OCI-LY7 (cell line): ENCODE results near the gene CLTRN. TPM values are rescaled to one million over a fixed set of nuclear protein-coding genes. Genes with fewer than 3 reads are reported as not detected.
A peak's percentile ranks its signal among the peaks of the same experiment; 100 is the strongest.

ENCODE experiments used
- BruUV-seq: library from RNA; stranded (reverse); fragments of 400-500 nt; replicated peaks from 2 replicates; lab custom pipeline; 2021; lab: Mats Ljungman, UMichigan
- CTCF ChIA-PET: fragments of 300-600 bp; sonication (Branson Sonifier 250); formaldehyde crosslinking; loops from one replicate; lab custom pipeline; 2022; ENCODE audit warnings: antibody characterized with exemption; ENCODE audit not compliant: unreplicated experiment; lab: Charles Lee
- POLR2A ChIA-PET: fragments of 300-600 bp; sonication (Branson Sonifier 250); formaldehyde crosslinking; loops from one replicate; lab custom pipeline; 2022; ENCODE audit warnings: antibody characterized with exemption; lab: Charles Lee
- DNase-seq: peaks from one replicate; pipeline ENCODE4 v3.0.0-alpha.2; 2015; ENCODE audit warnings: low spot score
- H2AFZ ChIP-seq: fragments of 200-600 bp; sonication (generic), shearing (Covaris generic); 2 replicates; pipeline ENCODE4 v1.6.1; 2014; ENCODE audit warnings: mild to moderate bottlenecking, antibody characterized with exemption, low read length, moderate library complexity
- H3K27ac ChIP-seq: fragments of 200-600 bp; sonication (generic); 2 replicates; pipeline ENCODE4 v1.5.1; 2014; ENCODE audit warnings: mixed run types, low read depth, mild to moderate bottlenecking, moderate library complexity, low read length, inconsistent platforms; ENCODE audit not compliant: poor library complexity, severe bottlenecking
- H3K36me3 ChIP-seq: fragments of 200-600 bp; sonication (generic); 2 replicates; pipeline ENCODE4 v1.6.1; 2014; ENCODE audit warnings: mild to moderate bottlenecking, antibody characterized with exemption, low read length, moderate library complexity, mixed read lengths; ENCODE audit not compliant: insufficient read depth
- H3K4me1 ChIP-seq: fragments of 200-600 bp; sonication (generic); 2 replicates; pipeline ENCODE4 v1.5.1; 2014; ENCODE audit warnings: mild to moderate bottlenecking, low read length; ENCODE audit not compliant: insufficient read depth, poor library complexity, severe bottlenecking
- H3K4me2 ChIP-seq: fragments of 200-600 bp; sonication (generic); 2 replicates; pipeline ENCODE4 v1.6.1; 2014; ENCODE audit warnings: mild to moderate bottlenecking, low read length
- H3K4me3 ChIP-seq: fragments of 200-600 bp; sonication (generic); 2 replicates; pipeline ENCODE4 v1.5.1; 2014; ENCODE audit warnings: mild to moderate bottlenecking, low read depth, low read length; ENCODE audit not compliant: poor library complexity, severe bottlenecking
- H3K79me2 ChIP-seq: fragments of 200-600 bp; sonication (generic); 2 replicates; pipeline ENCODE4 v1.6.1; 2016; ENCODE audit warnings: low read depth, mild to moderate bottlenecking, low read length, moderate library complexity, mixed read lengths; ENCODE audit not compliant: insufficient read depth
- H3K9me2 ChIP-seq: fragments of 200-600 bp; sonication (generic); 2 replicates; pipeline ENCODE4 v1.6.1; 2016; ENCODE audit warnings: mild to moderate bottlenecking, low read length, mixed read lengths; ENCODE audit not compliant: insufficient read depth
- H3K9me3 ChIP-seq: fragments of 200-600 bp; sonication (generic); 2 replicates; pipeline ENCODE4 v1.6.1; 2014; ENCODE audit warnings: mild to moderate bottlenecking, mixed run types, low read length, mixed read lengths
- H4K20me1 ChIP-seq: fragments of 200-600 bp; sonication (generic); 2 replicates; pipeline ENCODE4 v1.6.1; 2014; ENCODE audit warnings: mild to moderate bottlenecking, antibody characterized with exemption, low read length, moderate library complexity, mixed read lengths; ENCODE audit not compliant: insufficient read depth
- CTCF ChIP-seq: fragments of 200-600 bp; sonication (generic); conservative IDR thresholded peaks from 2 replicates; pipeline ENCODE4 v1.5.1; 2014; ENCODE audit warnings: mild to moderate bottlenecking, antibody characterized with exemption, low read length, moderate library complexity, mixed read lengths
- EZH2phosphoT487 ChIP-seq: fragments of 200-600 bp; sonication (generic); IDR thresholded peaks from 2 replicates; pipeline ENCODE4 v1.6.1; 2018; ENCODE audit warnings: low read depth, borderline replicate concordance, mild to moderate bottlenecking, mixed run types, antibody characterized with exemption, low read length, moderate library complexity, mixed read lengths
- intact Hi-C: fragments of 100-400 bp; cut with micrococcal nuclease; formaldehyde crosslinking; loops from one replicate; pipeline ENCODE4 v1.10.0; 2022; ENCODE audit not compliant: unreplicated experiment
- total RNA-seq, 2 experiments: library from RNA; depleted of rRNA in 1 of 2; stranded (reverse); fragments of >200 nt in 1 of 2; shearing (Covaris generic) in 1 of 2; gene quantifications; 2 replicates each; pipeline ENCODE4 v1.2.3, GENCODE V29; 2014 to 2022

The CLTRN gene
- total RNA-seq, 2 experiments from 2014 or later, result not detected

- Histone ChIP-seq H3K4me1 (peaks cover 24% of the 10 kb centered on the region), H2AFZ (no peak overlapping the region), H3K36me3 (peaks cover 28% of the 10 kb centered on the region), H4K20me1 (no peaks in the 10 kb centered on the region), H3K4me2 (peak overlapping the region; percentile 95), H3K27ac (no peak overlapping the region), H3K9me3 (no peaks in the 10 kb centered on the region), H3K79me2 (peaks cover 38% of the 10 kb centered on the region), H3K9me2 (no peaks in the 10 kb centered on the region), H3K4me3 (peak overlapping the region; percentile 96)
- intact Hi-C loops, result loop anchor here (10.0 kb wide), 2 partner anchors 182 to 342 kb away; partner anchors contain the start of genes PIGA and PIR
- TF ChIP-seq CTCF (no peak), EZH2phosphoT487 (no peak)
- ChIA-PET CTCF (no interaction called here), POLR2A (interaction anchor here (0.8 kb wide), 1 partner anchor 61 kb away, joined by 3 read pairs; the partner anchor contains the start of gene CA5B)
- no TSS peak for BruUV-seq
- no peak for DNase-seq
Observed at GRCh38 chrX:15676886-15677285, 12.3 kb upstream of the CLTRN start.

- H3K27ac ChIP-seq, result peak overlapping the region; percentile 86
- BruUV-seq, result no TSS peak
- peak overlapping the region; percentile 95 for H3K4me2 ChIP-seq
- DNase-seq, result peak; percentile 80
- ChIA-PET POLR2A (interaction anchor here (0.6 kb wide), 1 partner anchor 229 kb away, joined by 3 read pairs; no protein-coding TSS in a partner anchor), CTCF (no interaction called here)
- H3K9me3 ChIP-seq, result no peaks in the 10 kb centered on the region
- intact Hi-C loops, result loop anchor here (10.0 kb wide), 2 partner anchors 181 to 341 kb away; partner anchors contain the start of genes PIGA and PIR
- H3K4me1 ChIP-seq, result peaks cover 24% of the 10 kb centered on the region
- peak overlapping the region; percentile 92 for H2AFZ ChIP-seq
- no peak for TF ChIP-seq CTCF
- no peak for TF ChIP-seq EZH2phosphoT487
- no peaks in the 10 kb centered on the region for H3K9me2 ChIP-seq
- no peaks in the 10 kb centered on the region for H4K20me1 ChIP-seq
- H3K36me3 ChIP-seq, result peaks cover 14% of the 10 kb centered on the region
- peaks cover 38% of the 10 kb centered on the region for H3K79me2 ChIP-seq
- H3K4me3 ChIP-seq, result peak overlapping the region; percentile 96
Observed at GRCh38 chrX:15675490-15675921, 10.9 kb upstream of the CLTRN start.

- Histone ChIP-seq H2AFZ (peak overlapping the region; percentile 92), H3K4me3 (peak overlapping the region; percentile 96), H3K4me2 (peak overlapping the region; percentile 95), H3K4me1 (peaks cover 24% of the 10 kb centered on the region), H3K9me2 (no peaks in the 10 kb centered on the region), H3K9me3 (no peaks in the 10 kb centered on the region), H3K79me2 (peaks cover 38% of the 10 kb centered on the region), H3K36me3 (peaks cover 13% of the 10 kb centered on the region), H3K27ac (peak overlapping the region; percentile 86), H4K20me1 (no peaks in the 10 kb centered on the region)
- intact Hi-C loops, result loop anchor here (10.0 kb wide), 2 partner anchors 180 to 340 kb away; partner anchors contain the start of genes PIGA and PIR
- POLR2A ChIA-PET, result interaction anchor here (0.6 kb wide), 1 partner anchor 229 kb away, joined by 3 read pairs; no protein-coding TSS in a partner anchor
- BruUV-seq, result TSS peak; percentile 92
- DNase-seq, result peak; percentile 92
- TF ChIP-seq EZH2phosphoT487, result no peak
- TF ChIP-seq CTCF, result no peak
- CTCF ChIA-PET, result no interaction called here
Observed at GRCh38 chrX:15674841-15675489, 10.4 kb upstream of the CLTRN start.
